HepG2 (cell line): ENCODE measurements around the gene SCMH1. TPM values are rescaled to one million over a fixed set of nuclear protein-coding genes. Genes with fewer than 3 reads are reported as not detected.
A peak's percentile ranks its signal among the peaks of the same experiment; 100 is the strongest.

Experiments used
- ATAC-seq: fragments of 200-7000 bp; cut with Tn5 transposase; 3 replicates; pipeline ENCODE4 v1.9.1; 2020; ENCODE audit warnings: mild to moderate bottlenecking, moderate library complexity
- BruUV-seq: library from RNA; stranded (reverse); fragments of 400-500 nt; replicated peaks from 2 replicates; lab custom pipeline; 2021; lab: Mats Ljungman, UMichigan
- CTCF ChIA-PET: fragments of 300-600 bp; formaldehyde crosslinking; extraction: SDS; loops from one replicate; lab custom pipeline; 2021; ENCODE audit warnings: low total read pairs, inconsistent platforms, low intra/inter-chr PET ratio; lab: Yijun Ruan, JAX
- POLR2A ChIA-PET: fragments of 350-600 bp; sonication (Branson Sonifier 250); formaldehyde crosslinking; loops from one replicate; lab custom pipeline; 2020; ENCODE audit warnings: antibody characterized with exemption, inconsistent platforms; lab: Yijun Ruan, JAX
- DNase-seq: peaks from one replicate; pipeline ENCODE4 v3.0.0-alpha.2; 2015; ENCODE audit warnings: low spot score
- FAIRE-seq: peaks from 3 replicates; lab custom pipeline; 2011; peaks lifted over from hg19 to GRCh38; lab: Jason Lieb, UNC
- H2AFZ ChIP-seq: one replicate; pipeline ENCODE4 v1.6.1; 2011; ENCODE audit warnings: low read length, inconsistent platforms
- H3K27ac ChIP-seq: fragments of 300-600 bp; 3 replicates; pipeline ENCODE4 v1.8.0; 2011; ENCODE audit warnings: mixed run types, mild to moderate bottlenecking, mixed read lengths, low read length, inconsistent platforms; ENCODE audit not compliant: insufficient read depth; ENCODE audit errors: extremely low read length
- H3K27me3 ChIP-seq, 2 experiments: fragments of 200-600 bp in 1 of 2; 2 replicates in 1 of 2; 3 replicates in 1 of 2; pipeline versions ENCODE4 v1.6.0 to v1.8.0; 2011; ENCODE audit warnings: low read length in 2 of 2, mild to moderate bottlenecking in 2 of 2, moderate library complexity in 2 of 2, inconsistent platforms in 1 of 2; ENCODE audit not compliant: insufficient read depth in 2 of 2, control insufficient read depth in 1 of 2
- H3K36me3 ChIP-seq, 2 experiments: fragments of 200-600 bp in 1 of 2; replicated peaks in 1 of 2; 2 replicates in 1 of 2; 3 replicates in 1 of 2; pipeline versions ENCODE4 v1.5.1 to v1.8.0; 2011; ENCODE audit warnings: low read length in 2 of 2, inconsistent platforms in 1 of 2; ENCODE audit not compliant: insufficient read depth in 2 of 2, control insufficient read depth in 1 of 2
- H3K4me1 ChIP-seq: 2 replicates; pipeline ENCODE4 v1.5.1; 2012; ENCODE audit warnings: low read length, inconsistent platforms; ENCODE audit not compliant: insufficient read depth
- H3K4me2 ChIP-seq: 2 replicates; pipeline ENCODE4 v1.6.0; 2011; ENCODE audit warnings: low read depth, low read length, inconsistent platforms
- H3K4me3 ChIP-seq, 3 experiments: fragments of 200-600 bp in 1 of 3; sonication (generic), shearing (Covaris generic) in 1 of 3; replicated peaks in 1 of 3; 2 replicates each; pipeline ENCODE4 v1.5.1; 2011 to 2016; ENCODE audit warnings: low read length in 3 of 3, inconsistent platforms in 2 of 3, low read depth in 2 of 3, mild to moderate bottlenecking in 2 of 3, control low read depth in 1 of 3, mixed read lengths in 1 of 3; ENCODE audit not compliant: insufficient read depth in 1 of 3
- H3K79me2 ChIP-seq: one replicate; pipeline ENCODE4 v1.6.1; 2011; ENCODE audit warnings: low read length, inconsistent platforms; ENCODE audit not compliant: insufficient read depth
- H3K9ac ChIP-seq: 2 replicates; pipeline ENCODE4 v1.6.0; 2011; ENCODE audit warnings: mild to moderate bottlenecking, low read depth, low read length, inconsistent platforms; ENCODE audit not compliant: insufficient read depth
- H3K9me3 ChIP-seq: 2 replicates; pipeline ENCODE4 v1.5.1; 2012; ENCODE audit warnings: mild to moderate bottlenecking, low read length
- H4K20me1 ChIP-seq: 2 replicates; pipeline ENCODE4 v1.6.0; 2011; ENCODE audit warnings: inconsistent platforms, mild to moderate bottlenecking, low read length, moderate library complexity; ENCODE audit not compliant: insufficient read depth
- KLF12 ChIP-seq: sonication (generic); formaldehyde crosslinking; IDR thresholded peaks from 2 replicates; pipeline ENCODE4 v1.4.0; 2020; ENCODE audit warnings: missing genetic modification reagents, borderline replicate concordance
- ZMAT5 ChIP-seq: sonication (generic); formaldehyde crosslinking; IDR thresholded peaks from 2 replicates; pipeline ENCODE4 v1.5.0; 2020; ENCODE audit warnings: mild to moderate bottlenecking, low read depth, missing genetic modification reagents, borderline replicate concordance
- ZNF136 ChIP-seq: sonication (generic); formaldehyde crosslinking; IDR thresholded peaks from 2 replicates; pipeline ENCODE4 v1.8.1; 2022; ENCODE audit warnings: low read depth, mild to moderate bottlenecking, moderate library complexity, missing genetic modification reagents
- WGBS: methylation state at CpG from one replicate; pipeline ENCODE4 v1.1.6; 2017; ENCODE audit warnings: low lambda C conversion rate; 5-methylcytosine and 5-hydroxymethylcytosine counted together
- in situ Hi-C: cut with HindIII; loops from 2 replicates; pipeline ENCODE4 v1.10.0; 2017; ENCODE audit warnings: low pct_unique_long_range_greater_than_20kb; ENCODE audit not compliant: extremely low pct_ligation_motif_present
- intact Hi-C: fragments of 100-400 bp; cut with micrococcal nuclease; formaldehyde crosslinking; loops from one replicate; pipeline ENCODE4 v1.10.0; 2022; ENCODE audit not compliant: unreplicated experiment
- polyA plus RNA-seq, 8 experiments: library from polyadenylated mRNA; depleted of rRNA in 3 of 8; stranded (reverse) in 7 of 8; unstranded in 1 of 8; fragments of >200 nt; fragmentation: Illumina TruSeq in 4 of 8; extraction: Trizol in 4 of 8; gene quantifications; 2 replicates each; pipeline versions ENCODE4 v1.2.1 to v1.2.3, GENCODE V29; 2011 to 2016; ENCODE audit warnings: low read depth in 4 of 8, missing spikeins in 1 of 8, mixed read lengths in 1 of 8; ENCODE audit not compliant: insufficient read depth in 1 of 8
- total RNA-seq, 5 experiments: library from RNA; depleted of rRNA; stranded (reverse); fragments of >200 nt; fragmentation: Illumina TruSeq; extraction: Trizol; gene quantifications; 2 replicates each; pipeline ENCODE4 v1.2.3, GENCODE V29; 2016; ENCODE audit warnings: low read depth in 1 of 5
- TF ChIP-seq, protein P1 (sequence below): sonication (generic); formaldehyde crosslinking; IDR thresholded peaks from 2 replicates; pipeline ENCODE4 v1.4.0; 2020; ENCODE audit warnings: missing genetic modification reagents

The SCMH1 gene
- total and polyA plus RNA-seq, 2 of the 13 experiments (the other 11 are each of a cell fraction or from before 2014, with no cell fraction given) = 41.8 to 52.6 TPM

GRCh38 chr1:41169066-41169798 is 72.9 kb downstream of the SCMH1 start:
- Histone ChIP-seq H2AFZ (no peak overlapping the region), H3K27ac (no peak overlapping the region), H3K4me2 (no peak overlapping the region), H3K79me2 (peaks cover 6% of the 10 kb centered on the region)
- no peak for FAIRE-seq
- no TSS peak for BruUV-seq
- POLR2A ChIA-PET = interaction anchor here (1.1 kb wide), 1 partner anchor 11 kb away, joined by 4 read pairs; no protein-coding TSS in a partner anchor
- no peak for TF ChIP-seq ZMAT5
- TF ChIP-seq, protein P1, sequence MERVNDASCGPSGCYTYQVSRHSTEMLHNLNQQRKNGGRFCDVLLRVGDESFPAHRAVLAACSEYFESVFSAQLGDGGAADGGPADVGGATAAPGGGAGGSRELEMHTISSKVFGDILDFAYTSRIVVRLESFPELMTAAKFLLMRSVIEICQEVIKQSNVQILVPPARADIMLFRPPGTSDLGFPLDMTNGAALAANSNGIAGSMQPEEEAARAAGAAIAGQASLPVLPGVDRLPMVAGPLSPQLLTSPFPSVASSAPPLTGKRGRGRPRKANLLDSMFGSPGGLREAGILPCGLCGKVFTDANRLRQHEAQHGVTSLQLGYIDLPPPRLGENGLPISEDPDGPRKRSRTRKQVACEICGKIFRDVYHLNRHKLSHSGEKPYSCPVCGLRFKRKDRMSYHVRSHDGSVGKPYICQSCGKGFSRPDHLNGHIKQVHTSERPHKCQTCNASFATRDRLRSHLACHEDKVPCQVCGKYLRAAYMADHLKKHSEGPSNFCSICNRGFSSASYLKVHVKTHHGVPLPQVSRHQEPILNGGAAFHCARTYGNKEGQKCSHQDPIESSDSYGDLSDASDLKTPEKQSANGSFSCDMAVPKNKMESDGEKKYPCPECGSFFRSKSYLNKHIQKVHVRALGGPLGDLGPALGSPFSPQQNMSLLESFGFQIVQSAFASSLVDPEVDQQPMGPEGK (CRISPR knock-in tag) = no peak
- TF ChIP-seq, all 625 proteins: peak for 0
- H3K4me3 ChIP-seq = no peak overlapping the region
- peaks cover 30% of the 10 kb centered on the region for H3K9me3 ChIP-seq
- H3K27me3 ChIP-seq = no peaks in the 10 kb centered on the region
- no peak for DNase-seq
- intact Hi-C loops (no loop called here), in situ Hi-C loops (no loop called here)
- H3K36me3 ChIP-seq = peaks cover 2 to 3% of the 10 kb centered on the region in 2 experiments; a peak in 3 of 5 replicates
- WGBS = 96% methylated on average over 7 of the region's 7 CpGs
- CTCF ChIA-PET = no interaction called here
- no peak for ATAC-seq
- H4K20me1 ChIP-seq = no peaks in the 10 kb centered on the region
- no peak overlapping the region for H3K9ac ChIP-seq
- H3K4me1 ChIP-seq = peaks cover 17% of the 10 kb centered on the region

GRCh38 chr1:41167667-41168066 is 74.4 kb downstream of the SCMH1 start:
- Histone ChIP-seq H3K27ac (no peak overlapping the region), H3K36me3 (peaks cover 3 to 7% of the 10 kb centered on the region in 2 experiments; a peak in 4 of 5 replicates), H3K4me2 (no peak overlapping the region), H3K9me3 (peaks cover 30% of the 10 kb centered on the region), H3K9ac (no peak overlapping the region), H2AFZ (no peak overlapping the region), H3K79me2 (peaks cover 4% of the 10 kb centered on the region), H3K4me3 (no peak overlapping the region), H3K4me1 (peaks cover 17% of the 10 kb centered on the region), H3K27me3 (no peaks in the 10 kb centered on the region), H4K20me1 (no peaks in the 10 kb centered on the region)
- CTCF ChIA-PET = no interaction called here
- 97% methylated on average over 3 of the region's 3 CpGs for WGBS
- ATAC-seq (no peak), DNase-seq (no peak), FAIRE-seq (no peak)
- in situ Hi-C loops (no loop called here), intact Hi-C loops (no loop called here)
- POLR2A ChIA-PET = no interaction called here
- no TSS peak for BruUV-seq
- TF ChIP-seq KLF12 (CRISPR knock-in tag) = no peak
- peak; percentile 79; the same call in 1 of the 2 replicates for TF ChIP-seq ZNF136
